Measurements from ENCODE around the gene ARHGAP42.

Gene ARHGAP42

GRCh38 chr11:100683126-100683525 is 4.0 kb upstream of the ARHGAP42 start:
- DNase-seq = no peak

GRCh38 chr11:100684101-100685065 is 2.7 kb upstream of the ARHGAP42 start:
- DNase-seq = no peak

- no peak for DNase-seq
Observed at GRCh38 chr11:100686476-100687053, 523 bp upstream of the ARHGAP42 start.

- DNase-seq = no peak
Observed at GRCh38 chr11:100687630-100688395, 725 bp downstream of the ARHGAP42 start.

- no peak for DNase-seq
Observed at GRCh38 chr11:100689141-100689540, 2.1 kb downstream of the ARHGAP42 start.

GRCh38 chr11:100691896-100692653 is 5.0 kb downstream of the ARHGAP42 start:
- no peak for DNase-seq

GRCh38 chr11:100695911-100696310 is 8.8 kb downstream of the ARHGAP42 start:
- DNase-seq = no peak

GRCh38 chr11:100703139-100703538 is 16.1 kb downstream of the ARHGAP42 start:
- no peak for DNase-seq

GRCh38 chr11:100703801-100704575 is 16.9 kb downstream of the ARHGAP42 start:
- no peak for DNase-seq

GRCh38 chr11:100705447-100705846 is 18.4 kb downstream of the ARHGAP42 start:
- no peak for DNase-seq

GRCh38 chr11:100706179-100706578 is 19.1 kb downstream of the ARHGAP42 start:
- no peak for DNase-seq

GRCh38 chr11:100709233-100709957 is 22.3 kb downstream of the ARHGAP42 start:
- no peak for DNase-seq

GRCh38 chr11:100711984-100712383 is 24.9 kb downstream of the ARHGAP42 start:
- no peak for DNase-seq

GRCh38 chr11:100712583-100712982 is 25.5 kb downstream of the ARHGAP42 start:
- no peak for DNase-seq

- no peak for DNase-seq
Observed at GRCh38 chr11:100715165-100715761, 28.2 kb downstream of the ARHGAP42 start.

GRCh38 chr11:100716838-100717237 is 29.8 kb downstream of the ARHGAP42 start:
- DNase-seq = no peak

GRCh38 chr11:100719362-100719761 is 32.3 kb downstream of the ARHGAP42 start:
- no peak for DNase-seq

- no peak for DNase-seq
Observed at GRCh38 chr11:100719809-100720221, 32.7 kb downstream of the ARHGAP42 start.

- no peak for DNase-seq
Observed at GRCh38 chr11:100726680-100727079, 39.6 kb downstream of the ARHGAP42 start.

GRCh38 chr11:100727410-100727809 is 40.3 kb downstream of the ARHGAP42 start:
- no peak for DNase-seq

GRCh38 chr11:100730266-100730665 is 43.2 kb downstream of the ARHGAP42 start:
- DNase-seq = no peak

Measured in activated naive CD4-positive, alpha-beta T cell treated with anti-CD3 and anti-CD28 coated beads, Interleukin-2, amount 50 U/mL, for 16 hours (primary cell).